Activated naive CD4-positive, alpha-beta T cell treated with anti-CD3 and anti-CD28 coated beads, Interleukin-2, amount 10 ng/mL, durations not matched to agents 7 days and 5 days (primary cell): ENCODE measurements around the gene DOCK3.
"Not testable (repeated sequence)": the region's sequence is repeated elsewhere in the genome, so short reads cannot be mapped to it uniquely, and the experiment has no call there.

Experiments
- CTCF ChIA-PET: fragments of 350-600 bp; sonication (Branson Sonifier 250); formaldehyde crosslinking; loops from one replicate; lab custom pipeline; 2021; ENCODE audit warnings: antibody characterized with exemption; lab: Charles Lee
- DNase-seq: peaks from one replicate; pipeline ENCODE4 v3.0.0-alpha.2; 2020
- H3K27ac Mint-ChIP-seq: one replicate; pipeline ENCODE4 v1.8.0; 2021; ENCODE audit warnings: mild to moderate bottlenecking, moderate library complexity, mixed read lengths
- H3K27me3 Mint-ChIP-seq: one replicate; pipeline ENCODE4 v1.8.0; 2021; ENCODE audit warnings: mild to moderate bottlenecking, mixed read lengths
- H3K36me3 Mint-ChIP-seq: one replicate; pipeline ENCODE4 v1.8.0; 2021; ENCODE audit warnings: mixed read lengths
- H3K4me1 Mint-ChIP-seq: one replicate; pipeline ENCODE4 v1.8.0; 2021; ENCODE audit warnings: mixed read lengths
- H3K4me3 Mint-ChIP-seq: one replicate; pipeline ENCODE4 v1.8.0; 2021; ENCODE audit warnings: mild to moderate bottlenecking, moderate library complexity, mixed read lengths
- H3K9me3 Mint-ChIP-seq: one replicate; pipeline ENCODE4 v1.8.0; 2021; ENCODE audit warnings: mixed read lengths

The DOCK3 gene

DNA sequence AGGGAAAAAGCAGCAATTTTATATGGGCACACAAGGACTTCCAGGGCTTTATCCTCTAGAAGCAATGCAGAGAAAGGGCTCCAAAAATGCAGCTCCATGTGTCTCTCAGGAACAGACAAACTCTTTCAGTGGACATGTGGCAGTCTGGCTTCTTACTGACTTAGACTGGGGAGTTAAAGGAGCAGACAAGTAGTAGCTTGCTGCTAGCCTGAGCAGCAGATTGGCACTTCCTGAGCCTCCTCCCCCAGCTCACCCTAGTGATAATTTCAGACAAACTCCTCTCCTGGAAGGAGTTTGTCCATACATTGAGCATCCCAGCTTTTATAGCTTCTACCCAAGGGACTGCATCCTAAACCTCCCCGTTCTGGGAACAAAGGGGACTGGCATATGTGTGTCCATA is 608.7 kb downstream of the DOCK3 start:
- Mint-ChIP-seq H3K4me1 (no peaks in the 10 kb centered on the region), H3K27me3 (no peaks in the 10 kb centered on the region), H3K36me3 (peaks cover 6% of the 10 kb centered on the region), H3K27ac (no peak overlapping the region), H3K9me3 (peaks cover 9% of the 10 kb centered on the region), H3K4me3 (no peak overlapping the region)
- DNase-seq, result no peak
- CTCF ChIA-PET, result no interaction called here

DNA sequence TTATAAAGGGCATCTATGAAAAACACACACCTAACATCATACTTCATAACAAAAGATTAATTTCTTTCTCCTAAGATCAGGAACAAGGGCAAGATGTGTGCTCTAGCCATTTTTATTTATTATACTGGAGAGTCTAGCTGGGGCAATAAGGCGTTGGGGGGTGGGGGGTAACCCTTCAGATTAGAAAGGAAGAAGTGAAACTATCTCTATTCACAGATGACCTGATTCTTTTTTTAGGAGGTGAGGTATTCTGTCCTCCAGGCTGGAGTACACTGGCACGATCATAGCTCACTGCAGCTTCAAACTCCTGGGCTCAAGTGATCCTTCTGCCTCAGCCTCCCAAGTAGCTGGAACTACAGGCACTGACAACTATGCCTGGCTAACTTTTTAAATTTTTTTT is 620.9 kb downstream of the DOCK3 start:
- no peaks in the 10 kb centered on the region for H3K36me3 Mint-ChIP-seq
- H3K4me3 Mint-ChIP-seq, result no peak overlapping the region
- H3K9me3 Mint-ChIP-seq, result peaks cover 8% of the 10 kb centered on the region
- H3K27me3 Mint-ChIP-seq, result no peaks in the 10 kb centered on the region
- no peak for DNase-seq
- no peaks in the 10 kb centered on the region for H3K4me1 Mint-ChIP-seq
- H3K27ac Mint-ChIP-seq, result no peak overlapping the region
- CTCF ChIA-PET, result interaction anchor here (0.6 kb wide), 1 partner anchor 17 kb away, joined by 3 read pairs; no protein-coding TSS in a partner anchor

DNA sequence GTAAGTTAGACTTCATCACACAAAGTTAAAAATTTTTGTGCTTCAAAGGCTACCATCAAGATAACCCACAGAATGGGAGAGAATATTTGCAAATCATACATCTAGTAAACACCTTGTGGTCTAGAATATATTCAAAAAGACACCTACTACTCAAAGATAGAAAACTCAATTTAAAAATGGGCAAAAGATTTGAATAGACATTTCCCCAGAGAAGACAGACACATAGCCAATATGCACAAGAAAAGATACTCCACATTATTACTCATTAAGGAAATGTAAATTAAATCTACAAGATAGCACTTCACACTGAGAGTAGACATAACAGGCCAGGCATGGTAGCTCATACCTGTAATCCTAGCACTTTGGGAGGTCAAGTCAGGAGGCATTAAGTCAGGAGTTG is 622.6 kb downstream of the DOCK3 start:
- Mint-ChIP-seq H3K36me3 (peaks cover 1% of the 10 kb centered on the region), H3K4me1 (no peaks in the 10 kb centered on the region), H3K27ac (no peak overlapping the region), H3K9me3 (peaks cover 5% of the 10 kb centered on the region), H3K4me3 (no peak overlapping the region), H3K27me3 (no peaks in the 10 kb centered on the region)
- CTCF ChIA-PET, result no interaction called here
- DNase-seq, result no peak

DNA sequence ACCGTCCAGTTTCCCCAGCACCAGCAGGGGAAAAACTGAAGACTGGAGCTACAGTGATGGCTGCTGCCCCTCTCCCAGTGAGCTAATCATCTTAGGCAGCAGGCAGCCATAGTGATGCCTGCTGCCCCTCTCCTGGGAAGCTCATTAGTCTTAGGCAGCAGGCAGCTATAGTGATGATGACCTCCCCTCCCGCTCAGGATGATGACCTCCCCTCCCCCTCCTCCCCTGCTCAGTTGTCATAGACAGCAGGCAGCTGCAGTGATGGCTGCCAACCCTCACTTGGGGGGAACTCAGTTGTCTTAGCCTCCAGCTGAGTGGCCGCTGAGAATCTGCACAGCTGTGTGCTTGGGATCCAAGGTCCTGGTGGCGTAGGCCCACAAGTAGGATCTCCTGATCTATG is 629.5 kb downstream of the DOCK3 start:
- CTCF ChIA-PET, result no interaction called here
- Mint-ChIP-seq H3K4me3 (no peak overlapping the region), H3K4me1 (no peaks in the 10 kb centered on the region), H3K27ac (no peak overlapping the region), H3K36me3 (peaks cover 4% of the 10 kb centered on the region), H3K27me3 (no peaks in the 10 kb centered on the region), H3K9me3 (peaks cover 9% of the 10 kb centered on the region)
- DNase-seq, result no peak

DNA sequence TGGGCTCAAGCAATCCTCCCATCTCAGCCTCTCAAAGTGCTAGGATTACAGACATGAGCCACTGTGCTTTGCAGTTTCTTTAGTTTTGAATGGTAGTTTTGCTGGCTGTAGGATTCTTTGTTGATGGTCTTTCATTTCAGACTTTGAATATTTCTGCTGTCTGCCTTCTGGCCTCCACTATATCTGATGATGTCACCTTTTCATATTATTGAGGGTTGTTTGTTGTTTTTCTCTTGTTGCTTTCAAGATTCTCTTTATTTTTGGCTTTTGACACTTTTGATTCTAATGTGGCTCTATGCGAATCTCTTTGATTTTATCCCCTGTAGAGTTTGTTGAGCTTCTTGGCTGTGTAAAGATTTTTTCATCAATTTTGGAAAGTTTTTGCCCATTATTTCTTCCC is 631.4 kb downstream of the DOCK3 start:
- Mint-ChIP-seq H3K27ac (no peak overlapping the region), H3K4me3 (no peak overlapping the region), H3K4me1 (no peaks in the 10 kb centered on the region), H3K36me3 (peaks cover 4% of the 10 kb centered on the region), H3K27me3 (no peaks in the 10 kb centered on the region), H3K9me3 (peaks cover 9% of the 10 kb centered on the region)
- no peak for DNase-seq
- CTCF ChIA-PET, result no interaction called here

DNA sequence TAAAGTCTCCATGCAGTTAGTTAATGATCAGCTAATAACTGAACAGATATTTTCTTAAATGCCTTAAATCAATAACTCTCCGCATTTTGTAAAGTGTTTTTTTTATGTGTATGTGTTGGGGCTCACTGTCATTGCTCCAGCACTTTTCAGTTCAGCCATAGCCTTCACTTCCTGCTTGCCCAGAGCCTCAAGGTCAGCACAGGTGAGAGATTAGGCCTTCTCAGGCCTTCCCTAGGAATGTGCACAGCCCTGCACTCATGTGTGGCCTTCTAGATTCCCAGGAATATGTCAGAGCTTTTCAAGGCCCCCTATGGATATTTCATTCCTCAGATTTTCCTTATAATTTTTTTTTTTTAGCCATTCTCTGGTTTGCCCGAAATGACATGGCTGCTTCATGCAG is 632.7 kb downstream of the DOCK3 start:
- Mint-ChIP-seq H3K4me3 (no peak overlapping the region), H3K36me3 (peaks cover 2% of the 10 kb centered on the region), H3K9me3 (peaks cover 8% of the 10 kb centered on the region), H3K27me3 (no peaks in the 10 kb centered on the region), H3K27ac (no peak overlapping the region), H3K4me1 (no peaks in the 10 kb centered on the region)
- no peak for DNase-seq
- CTCF ChIA-PET, result no interaction called here

DNA sequence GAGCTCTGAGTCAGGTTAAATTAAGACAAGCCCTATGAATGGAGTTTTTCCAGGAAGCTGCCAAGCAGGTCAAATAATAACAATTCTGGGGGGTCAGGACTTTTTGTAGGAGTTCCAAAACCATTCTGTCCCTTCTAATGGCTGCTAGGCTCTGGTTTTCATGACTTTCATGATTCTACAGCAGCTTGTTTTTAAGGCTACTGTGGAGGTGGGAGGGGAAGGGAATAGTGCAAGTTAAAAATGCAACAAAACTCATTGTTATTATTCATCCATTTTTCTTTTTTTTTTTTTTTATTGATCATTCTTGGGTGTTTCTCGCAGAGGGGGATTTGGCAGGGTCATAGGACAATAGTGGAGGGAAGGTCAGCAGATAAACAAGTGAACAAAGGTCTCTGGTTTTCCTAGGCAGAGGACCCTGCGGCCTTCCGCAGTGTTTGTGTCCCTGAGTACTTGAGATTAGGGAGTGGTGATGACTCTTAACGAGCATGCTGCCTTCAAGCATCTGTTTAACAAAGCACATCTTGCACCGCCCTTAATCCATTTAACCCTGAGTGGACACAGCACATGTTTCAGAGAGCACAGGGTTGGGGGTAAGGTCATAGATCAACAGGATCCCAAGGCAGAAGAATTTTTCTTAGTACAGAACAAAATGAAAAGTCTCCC is 633.3 kb downstream of the DOCK3 start:
- H3K27ac Mint-ChIP-seq, H3K9me3 Mint-ChIP-seq, H3K27me3 Mint-ChIP-seq, H3K4me1 Mint-ChIP-seq, DNase-seq, H3K36me3 Mint-ChIP-seq, CTCF ChIA-PET, H3K4me3 Mint-ChIP-seq: not testable (repeated sequence)

DNA sequence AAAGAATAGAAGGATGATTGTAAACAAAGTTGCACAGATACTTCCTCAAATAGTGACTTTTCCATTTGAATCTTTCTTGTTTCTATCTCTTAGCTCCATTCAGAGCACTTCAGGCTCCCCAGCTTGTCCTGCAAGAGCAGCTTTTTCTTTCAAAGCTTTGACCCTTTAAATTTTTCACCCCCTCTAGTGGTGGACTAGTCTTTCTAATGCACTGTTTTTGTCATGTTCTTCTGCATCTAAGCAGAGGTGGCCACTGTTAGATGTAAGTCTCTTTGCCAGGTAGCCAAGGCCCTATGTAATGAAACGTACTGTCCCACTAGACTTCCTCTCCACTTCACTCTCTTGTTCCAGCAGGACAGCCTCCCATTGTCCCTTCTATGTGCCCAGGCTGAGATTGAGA is 636.3 kb downstream of the DOCK3 start:
- H3K36me3 Mint-ChIP-seq, result peaks cover 2% of the 10 kb centered on the region
- CTCF ChIA-PET, result interaction anchor here (1.0 to 1.9 kb wide), 7 partner anchors 13 to 740 kb away, joined by 3 to 9 read pairs (median 3); no protein-coding TSS in a partner anchor
- DNase-seq, result no peak
- H3K9me3 Mint-ChIP-seq, result peaks cover 6% of the 10 kb centered on the region
- no peak overlapping the region for H3K27ac Mint-ChIP-seq
- H3K4me1 Mint-ChIP-seq, result no peaks in the 10 kb centered on the region
- no peaks in the 10 kb centered on the region for H3K27me3 Mint-ChIP-seq
- no peak overlapping the region for H3K4me3 Mint-ChIP-seq

DNA sequence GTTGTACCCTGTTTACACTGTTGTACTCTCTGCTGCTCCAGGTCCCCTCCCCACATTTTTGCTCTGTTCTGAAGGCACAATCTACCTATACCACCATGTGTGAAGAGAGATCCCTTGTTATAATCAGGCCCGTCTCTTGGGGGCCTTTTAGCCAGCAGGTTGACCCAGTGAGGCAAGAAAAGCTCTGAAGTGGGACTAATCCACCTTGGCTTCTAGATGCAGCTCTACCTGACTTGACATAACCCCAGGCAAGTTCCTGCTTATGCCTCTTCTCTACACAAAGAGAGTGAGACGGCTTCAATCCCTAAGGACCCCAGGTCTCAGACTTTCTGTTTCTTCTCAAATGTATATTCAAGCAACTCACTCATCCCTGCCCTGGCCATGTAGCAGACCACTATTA is 653.5 kb downstream of the DOCK3 start:
- Mint-ChIP-seq H3K27ac (no peak overlapping the region), H3K4me3 (no peak overlapping the region), H3K4me1 (no peaks in the 10 kb centered on the region), H3K36me3 (no peaks in the 10 kb centered on the region), H3K27me3 (peaks cover under 1% of the 10 kb centered on the region), H3K9me3 (no peaks in the 10 kb centered on the region)
- DNase-seq, result no peak
- CTCF ChIA-PET, result no interaction called here

DNA sequence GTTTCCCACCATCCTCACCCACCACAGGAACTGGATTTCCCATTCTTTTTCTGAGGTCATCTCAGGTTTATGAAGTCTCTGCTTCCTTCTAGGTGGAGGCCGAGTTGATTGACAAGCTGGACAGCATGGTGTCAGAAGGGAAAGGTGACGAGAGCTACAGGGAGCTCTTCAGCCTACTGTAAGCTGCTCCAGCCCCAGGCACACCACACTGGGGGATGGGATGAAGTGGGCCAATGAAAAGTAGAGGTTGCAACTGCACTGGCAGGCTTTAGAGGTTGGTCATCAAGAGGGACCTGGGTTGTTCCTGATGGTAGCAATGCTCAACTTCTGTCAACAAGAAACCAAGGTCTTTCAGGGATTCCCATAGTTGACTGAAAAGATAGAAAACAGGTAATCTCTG is 655.3 kb downstream of the DOCK3 start:
- Mint-ChIP-seq H3K4me1 (no peaks in the 10 kb centered on the region), H3K36me3 (no peaks in the 10 kb centered on the region), H3K9me3 (no peaks in the 10 kb centered on the region), H3K27me3 (peaks cover 3% of the 10 kb centered on the region), H3K27ac (no peak overlapping the region), H3K4me3 (no peak overlapping the region)
- DNase-seq, result no peak
- CTCF ChIA-PET, result no interaction called here

DNA sequence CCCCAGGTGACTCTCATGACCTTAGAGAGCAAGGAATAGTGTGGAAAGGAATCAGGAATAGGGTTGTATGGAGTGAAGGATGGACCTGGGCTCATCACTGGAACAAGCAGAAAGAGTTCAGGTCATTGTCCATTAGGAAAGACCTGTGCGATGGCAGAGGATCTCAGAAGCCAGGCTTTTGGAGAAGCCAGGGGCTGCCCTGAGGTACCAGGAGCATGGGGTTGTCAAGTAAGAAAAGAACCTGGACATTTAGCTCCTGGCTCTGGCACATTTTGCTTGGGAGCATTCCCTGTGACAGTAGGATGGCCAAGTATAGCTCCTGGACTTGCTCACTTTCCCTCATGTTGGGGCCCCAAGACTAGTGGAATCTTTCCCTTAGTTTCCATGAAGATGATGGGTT is 657.4 kb downstream of the DOCK3 start:
- Mint-ChIP-seq H3K27me3 (peaks cover 3% of the 10 kb centered on the region), H3K36me3 (no peaks in the 10 kb centered on the region), H3K27ac (no peak overlapping the region), H3K4me1 (no peaks in the 10 kb centered on the region), H3K4me3 (no peak overlapping the region), H3K9me3 (no peaks in the 10 kb centered on the region)
- DNase-seq, result no peak
- CTCF ChIA-PET, result no interaction called here

DNA sequence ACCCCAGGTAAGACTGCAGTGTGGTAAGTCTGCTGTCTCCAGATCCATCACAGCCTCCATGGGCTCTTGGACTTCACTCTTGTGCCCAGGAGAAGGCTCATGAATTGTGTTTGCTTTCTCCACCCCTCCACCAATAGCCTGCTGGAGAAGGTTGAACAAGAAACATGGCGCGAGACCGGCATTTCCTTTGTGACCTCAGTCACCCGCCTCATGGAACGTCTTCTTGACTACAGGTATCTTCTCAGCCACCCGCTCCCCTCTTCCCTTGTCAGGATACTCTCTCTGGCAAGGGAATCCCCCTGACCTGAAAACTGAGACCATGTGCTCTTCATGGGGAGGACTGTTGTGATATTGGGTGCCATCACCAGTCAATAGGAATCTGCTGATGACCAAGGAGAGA is 658.3 kb downstream of the DOCK3 start:
- Mint-ChIP-seq H3K27ac (no peak overlapping the region), H3K4me1 (no peaks in the 10 kb centered on the region), H3K27me3 (peaks cover 3% of the 10 kb centered on the region), H3K4me3 (no peak overlapping the region), H3K36me3 (no peaks in the 10 kb centered on the region), H3K9me3 (no peaks in the 10 kb centered on the region)
- no peak for DNase-seq
- CTCF ChIA-PET, result no interaction called here

DNA sequence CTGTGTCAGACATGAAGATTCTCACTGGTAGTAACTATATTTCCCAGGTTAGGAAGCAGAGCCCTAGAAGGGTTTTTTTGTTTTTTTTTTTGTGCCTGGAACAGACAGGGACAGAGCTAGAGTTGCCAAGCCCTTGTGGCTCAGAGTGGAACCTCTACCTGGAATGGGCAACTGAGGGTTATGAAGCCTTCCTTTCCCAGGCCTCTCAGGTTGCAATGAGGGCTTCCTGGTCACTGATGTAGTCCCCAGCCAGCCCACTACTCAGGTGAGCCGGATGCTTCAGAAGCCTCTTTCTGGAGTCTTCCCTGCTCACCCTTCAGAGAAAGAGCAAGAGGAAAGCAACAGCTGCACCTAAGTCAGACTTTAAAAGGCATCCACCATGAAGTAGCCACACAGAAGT is 661.5 kb downstream of the DOCK3 start:
- CTCF ChIA-PET, result no interaction called here
- no peak for DNase-seq
- Mint-ChIP-seq H3K36me3 (no peaks in the 10 kb centered on the region), H3K27me3 (peaks cover 3% of the 10 kb centered on the region), H3K9me3 (no peaks in the 10 kb centered on the region), H3K4me1 (no peaks in the 10 kb centered on the region), H3K4me3 (no peak overlapping the region), H3K27ac (no peak overlapping the region)

DNA sequence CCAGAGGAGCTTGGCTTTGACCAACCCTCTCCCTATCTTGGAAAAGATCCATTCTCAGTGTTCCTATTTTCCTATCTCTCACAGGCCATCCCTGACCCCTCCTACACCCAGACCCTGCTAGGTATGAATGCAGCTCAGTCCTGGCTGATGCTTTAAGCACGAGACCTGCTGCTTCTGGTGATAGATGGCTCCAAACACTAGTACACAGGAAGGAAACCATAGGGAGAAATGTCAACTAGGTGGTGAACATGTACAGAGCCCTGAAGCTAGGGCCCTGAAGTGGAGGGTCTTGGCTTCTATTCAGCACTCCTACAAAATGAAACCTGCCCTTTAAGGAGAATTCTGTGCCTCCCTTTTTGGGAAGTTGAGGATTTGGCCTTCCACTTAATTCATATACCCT is 662.9 kb downstream of the DOCK3 start:
- Mint-ChIP-seq H3K4me3 (no peak overlapping the region), H3K27me3 (peaks cover 3% of the 10 kb centered on the region)

DNA sequence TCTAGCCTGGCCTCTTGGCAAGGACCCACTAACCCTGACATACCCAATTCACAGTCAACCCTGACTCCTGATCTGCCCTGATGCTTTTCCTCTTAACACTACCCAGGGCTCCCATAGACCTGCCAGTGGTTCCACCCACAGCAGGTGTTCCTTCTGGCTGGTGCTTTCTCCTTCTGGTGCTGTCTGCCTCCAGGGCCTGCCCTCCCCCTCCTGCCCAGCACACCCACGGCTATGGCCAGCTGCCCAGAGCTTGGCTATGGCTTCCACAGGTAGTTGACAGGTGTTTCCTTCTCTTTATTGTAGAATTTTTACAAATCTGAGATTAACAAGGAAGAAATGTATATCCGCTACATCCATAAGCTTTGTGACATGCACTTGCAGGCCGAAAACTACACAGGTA is 663.9 kb downstream of the DOCK3 start:
- no peaks in the 10 kb centered on the region for H3K27me3 Mint-ChIP-seq
- no peaks in the 10 kb centered on the region for H3K36me3 Mint-ChIP-seq
- H3K27ac Mint-ChIP-seq, result no peak overlapping the region
- H3K9me3 Mint-ChIP-seq, result no peaks in the 10 kb centered on the region
- H3K4me3 Mint-ChIP-seq, result no peak overlapping the region
- CTCF ChIA-PET, result no interaction called here
- no peaks in the 10 kb centered on the region for H3K4me1 Mint-ChIP-seq
- DNase-seq, result no peak

More for the DNA sequence above, 662.9 kb downstream of the DOCK3 start:
- CTCF ChIA-PET, result interaction anchor here (0.7 kb wide), 1 partner anchor 237 kb away, joined by 3 read pairs; no protein-coding TSS in a partner anchor
- no peaks in the 10 kb centered on the region for H3K4me1 Mint-ChIP-seq
- no peak overlapping the region for H3K27ac Mint-ChIP-seq
- DNase-seq, result no peak
- H3K36me3 Mint-ChIP-seq, result no peaks in the 10 kb centered on the region
- no peaks in the 10 kb centered on the region for H3K9me3 Mint-ChIP-seq
